BJ (cell line): Measurements from ENCODE around the gene CKAP2. TPM values are rescaled to one million over a fixed set of nuclear protein-coding genes. Genes with fewer than 3 reads are reported as not detected.
"Not testable (repeated sequence)": the region's sequence is repeated elsewhere in the genome, so short reads cannot be mapped to it uniquely, and the experiment has no call there.

ENCODE experiments used
- CTCF ChIA-PET: fragments of 350-600 bp; formaldehyde crosslinking; extraction: SDS; loops from one replicate; lab custom pipeline; 2021; ENCODE audit warnings: antibody characterized with exemption, inconsistent platforms; lab: Yijun Ruan, JAX
- POLR2A ChIA-PET: fragments of 300-600 bp; sonication (Branson Sonifier 250); formaldehyde crosslinking; extraction: SDS; loops from one replicate; lab custom pipeline; 2021; ENCODE audit warnings: antibody characterized with exemption; lab: Charles Lee
- DNase-seq: peaks from one replicate; pipeline ENCODE4 v3.0.0-alpha.2; 2011; ENCODE audit warnings: low read depth
- H3K27me3 ChIP-seq: 2 replicates; pipeline ENCODE4 v1.6.0; 2011; ENCODE audit warnings: low read length; ENCODE audit not compliant: control insufficient read depth, insufficient read depth
- H3K36me3 ChIP-seq: 2 replicates; pipeline ENCODE4 v1.5.1; 2011; ENCODE audit warnings: low read length; ENCODE audit not compliant: control insufficient read depth, insufficient read depth
- H3K4me3 ChIP-seq: 2 replicates; pipeline ENCODE4 v1.5.1; 2011; ENCODE audit warnings: low read depth, mild to moderate bottlenecking, control low read depth, low read length
- polyA plus RNA-seq: library from polyadenylated mRNA; depleted of rRNA; stranded (reverse); fragments of >200 nt; gene quantifications from 2 replicates; pipeline ENCODE4 v1.2.3, GENCODE V29; 2011
- TF ChIP-seq, protein P1 (sequence below): IDR thresholded peaks from 2 replicates; pipeline ENCODE4 v1.5.1; 2011; ENCODE audit warnings: low read depth, mild to moderate bottlenecking, control low read depth, inconsistent platforms, low read length, moderate library complexity; ENCODE audit not compliant: insufficient read depth

Gene CKAP2
- polyA plus RNA-seq, 1 experiment = 9.6 TPM

DNA sequence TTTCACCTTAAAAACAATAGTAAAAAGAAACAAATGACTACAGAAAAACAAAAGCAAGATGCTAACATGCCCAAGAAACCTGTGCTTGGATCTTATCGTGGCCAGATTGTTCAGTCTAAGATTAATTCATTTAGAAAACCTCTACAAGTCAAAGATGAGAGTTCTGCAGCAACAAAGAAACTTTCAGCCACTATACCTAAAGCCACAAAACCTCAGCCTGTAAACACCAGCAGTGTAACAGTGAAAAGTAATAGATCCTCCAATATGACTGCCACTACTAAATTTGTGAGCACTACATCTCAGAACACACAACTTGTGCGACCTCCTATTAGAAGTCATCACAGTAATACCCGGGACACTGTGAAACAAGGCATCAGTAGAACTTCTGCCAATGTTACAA lies 6.0 kb downstream of the CKAP2 start:
- no peak for DNase-seq
- Histone ChIP-seq H3K27me3 (no peaks in the 10 kb centered on the region), H3K4me3 (no peak overlapping the region), H3K36me3 (no peaks in the 10 kb centered on the region; the same call in 1 of the 2 replicates)
- TF ChIP-seq, protein P1, sequence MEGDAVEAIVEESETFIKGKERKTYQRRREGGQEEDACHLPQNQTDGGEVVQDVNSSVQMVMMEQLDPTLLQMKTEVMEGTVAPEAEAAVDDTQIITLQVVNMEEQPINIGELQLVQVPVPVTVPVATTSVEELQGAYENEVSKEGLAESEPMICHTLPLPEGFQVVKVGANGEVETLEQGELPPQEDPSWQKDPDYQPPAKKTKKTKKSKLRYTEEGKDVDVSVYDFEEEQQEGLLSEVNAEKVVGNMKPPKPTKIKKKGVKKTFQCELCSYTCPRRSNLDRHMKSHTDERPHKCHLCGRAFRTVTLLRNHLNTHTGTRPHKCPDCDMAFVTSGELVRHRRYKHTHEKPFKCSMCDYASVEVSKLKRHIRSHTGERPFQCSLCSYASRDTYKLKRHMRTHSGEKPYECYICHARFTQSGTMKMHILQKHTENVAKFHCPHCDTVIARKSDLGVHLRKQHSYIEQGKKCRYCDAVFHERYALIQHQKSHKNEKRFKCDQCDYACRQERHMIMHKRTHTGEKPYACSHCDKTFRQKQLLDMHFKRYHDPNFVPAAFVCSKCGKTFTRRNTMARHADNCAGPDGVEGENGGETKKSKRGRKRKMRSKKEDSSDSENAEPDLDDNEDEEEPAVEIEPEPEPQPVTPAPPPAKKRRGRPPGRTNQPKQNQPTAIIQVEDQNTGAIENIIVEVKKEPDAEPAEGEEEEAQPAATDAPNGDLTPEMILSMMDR = no peak
- ChIA-PET CTCF (interaction anchor here (3.0 kb wide), 1 partner anchor 11 kb away, joined by 13 read pairs; the partner anchor contains the start of gene VPS36), POLR2A (no interaction called here)

DNA sequence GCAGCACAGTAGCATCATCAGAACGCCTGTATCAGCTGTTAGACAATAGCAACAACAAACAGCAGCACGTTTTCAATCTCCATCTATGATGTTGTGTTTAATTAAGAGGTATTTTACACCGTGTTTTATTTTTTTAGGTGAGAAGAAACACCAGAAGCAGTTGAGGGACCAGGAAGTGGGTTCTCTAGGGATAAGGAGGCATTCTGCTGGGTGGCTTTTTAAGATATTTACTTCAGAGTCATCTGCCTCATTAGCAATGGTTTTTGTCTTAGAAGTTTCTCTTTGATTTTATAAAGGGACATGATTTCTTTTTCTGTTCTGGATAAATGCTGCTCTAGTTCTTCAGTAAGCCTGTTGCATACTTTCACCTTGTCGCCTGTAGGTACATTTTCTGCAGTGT lies 8.2 kb downstream of the CKAP2 start:
- Histone ChIP-seq H3K36me3 (no peaks in the 10 kb centered on the region; the same call in 1 of the 2 replicates), H3K27me3 (no peaks in the 10 kb centered on the region), H3K4me3 (no peak overlapping the region)
- ChIA-PET CTCF (interaction anchor here (3.0 kb wide), 1 partner anchor 13 kb away, joined by 13 read pairs; the partner anchor contains the start of gene VPS36), POLR2A (no interaction called here)
- TF ChIP-seq, protein P1 = no peak
- DNase-seq = no peak

DNA sequence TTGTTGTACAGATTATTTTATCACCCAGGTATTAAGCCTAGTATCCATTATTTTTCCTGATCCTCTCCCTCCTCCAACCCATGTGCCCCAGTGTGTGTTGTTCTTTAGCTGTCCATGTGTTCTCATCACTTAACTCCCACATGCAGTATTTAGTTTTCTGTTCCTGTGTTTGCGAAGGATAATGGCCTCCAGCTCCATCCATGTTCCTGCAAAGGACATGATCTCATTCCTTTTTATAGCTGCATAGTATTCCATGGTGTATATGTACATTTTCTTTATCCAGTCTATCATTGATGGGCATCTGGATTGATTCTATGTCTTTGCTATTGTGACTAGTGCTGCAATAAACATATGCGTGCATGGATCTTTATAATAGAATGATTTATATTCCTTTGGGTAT lies 13.2 kb downstream of the CKAP2 start:
- POLR2A ChIA-PET, H3K27me3 ChIP-seq, H3K4me3 ChIP-seq, CTCF ChIA-PET, DNase-seq, H3K36me3 ChIP-seq: not testable (repeated sequence)

DNA sequence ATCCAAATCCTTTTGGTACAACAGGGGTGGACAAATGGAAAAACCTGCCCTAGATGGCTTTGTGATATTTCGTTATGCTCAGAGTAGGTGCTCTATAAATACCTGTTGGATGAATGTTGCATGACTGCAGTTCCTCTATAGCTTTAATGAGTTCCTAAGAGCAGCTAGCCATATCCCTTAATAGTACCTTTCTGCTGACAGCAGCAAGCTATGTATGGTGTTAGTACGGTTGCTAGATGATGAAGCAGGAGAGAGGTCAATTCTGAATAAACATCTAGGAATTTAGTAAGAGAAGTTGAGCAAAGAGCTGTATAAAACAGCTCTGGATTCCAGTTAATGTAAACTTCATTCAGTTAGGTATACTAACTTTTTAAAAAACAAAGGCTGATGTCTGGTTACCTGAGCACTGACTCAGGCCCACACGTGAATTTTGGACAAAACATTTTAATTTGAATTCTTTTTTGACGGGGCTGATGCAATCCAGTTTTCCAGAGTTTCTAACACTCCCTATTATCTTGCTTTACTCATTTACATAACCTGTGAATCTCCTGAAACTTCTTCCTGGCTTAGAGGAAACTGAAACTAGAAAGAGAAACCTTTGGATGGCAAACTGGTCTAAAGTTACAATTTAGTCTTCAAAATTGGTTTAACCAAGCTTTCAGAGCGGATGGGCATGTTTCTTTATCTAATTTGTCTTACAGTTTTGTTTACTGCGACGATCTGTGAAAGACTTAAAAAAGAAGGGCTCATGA lies 25.6 kb downstream of the CKAP2 start:
- H3K4me3 ChIP-seq, H3K27me3 ChIP-seq, POLR2A ChIA-PET, DNase-seq, H3K36me3 ChIP-seq, CTCF ChIA-PET: not testable (repeated sequence)

DNA sequence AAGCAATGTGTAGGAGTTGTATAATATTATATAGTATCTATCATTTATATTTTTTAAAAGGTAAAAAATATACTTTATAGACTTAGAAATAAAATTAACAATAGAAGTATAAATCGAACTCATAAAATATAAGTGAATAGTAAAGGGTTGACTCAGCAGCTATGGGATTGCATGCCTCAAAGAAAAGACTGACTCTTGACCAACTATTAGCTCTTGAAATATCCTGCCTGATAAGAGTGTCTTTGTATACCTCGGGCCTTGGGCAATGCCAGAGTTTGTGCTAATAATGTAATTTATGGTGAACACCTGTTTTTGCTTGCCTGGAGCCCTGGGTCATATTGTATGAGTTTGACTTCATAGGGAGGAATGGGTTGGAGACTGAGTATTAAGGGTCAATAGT lies 31.8 kb downstream of the CKAP2 start:
- POLR2A ChIA-PET, H3K36me3 ChIP-seq, H3K27me3 ChIP-seq, DNase-seq, H3K4me3 ChIP-seq, CTCF ChIA-PET: not testable (repeated sequence)

DNA sequence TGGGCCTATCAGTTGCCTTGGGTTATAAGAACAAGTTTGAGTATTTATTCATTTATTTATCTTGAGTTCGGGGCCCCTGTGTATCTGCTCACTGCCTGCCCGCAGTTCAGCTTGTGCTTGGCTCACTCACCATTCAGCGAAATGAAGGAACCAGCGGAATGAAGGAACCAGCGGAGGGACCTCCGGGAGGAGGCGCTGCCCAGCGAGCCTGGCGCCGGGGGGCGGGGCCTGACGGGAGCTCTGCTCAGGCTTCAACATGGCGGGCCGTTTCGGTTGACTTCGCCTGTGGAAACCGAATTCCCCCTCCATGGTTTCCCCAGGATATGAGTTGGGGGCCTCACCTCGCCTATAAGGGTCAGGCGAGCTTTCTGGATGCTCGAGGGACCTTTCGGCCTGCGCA lies 33.5 kb downstream of the CKAP2 start:
- H3K27me3 ChIP-seq, CTCF ChIA-PET, H3K36me3 ChIP-seq, POLR2A ChIA-PET, H3K4me3 ChIP-seq, DNase-seq: not testable (repeated sequence)

DNA sequence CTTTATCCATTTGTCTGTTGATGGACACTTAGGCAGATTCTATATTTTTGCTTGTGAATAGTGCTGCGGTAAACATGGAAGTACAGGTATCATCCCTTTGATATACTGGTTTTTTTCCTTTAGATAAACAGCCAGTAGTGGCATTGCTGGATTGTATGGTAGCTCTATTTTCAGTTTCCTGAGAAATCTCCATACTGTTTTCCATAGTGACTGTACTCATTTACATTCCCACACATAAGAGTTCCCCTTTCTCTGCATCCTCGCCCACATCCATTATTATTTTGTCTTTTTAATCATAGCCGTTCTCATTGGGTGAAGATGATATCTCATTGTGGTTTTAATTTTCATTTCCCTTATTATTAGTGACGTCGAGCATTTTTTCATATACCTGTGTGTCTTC lies 35.7 kb downstream of the CKAP2 start:
- H3K36me3 ChIP-seq, CTCF ChIA-PET: not testable (repeated sequence)

DNA sequence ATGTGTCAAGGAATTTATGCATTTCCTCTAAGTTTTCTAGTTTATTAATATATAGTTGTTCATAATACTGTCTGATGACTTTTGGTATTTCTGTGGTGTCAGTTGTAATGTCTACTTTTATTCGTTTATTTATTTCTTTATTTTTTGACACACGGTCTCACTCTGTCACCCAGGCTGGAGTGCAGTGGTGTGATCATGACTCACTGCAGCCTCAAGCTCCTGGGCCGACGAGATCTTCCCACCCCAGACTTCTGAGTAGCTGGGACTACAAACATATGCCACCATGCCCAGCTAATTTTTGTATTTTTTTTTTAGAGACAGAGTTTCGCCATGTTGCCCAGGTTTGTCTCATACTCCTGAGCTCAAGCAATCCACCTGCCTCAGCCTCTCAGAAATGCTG lies 39.0 kb downstream of the CKAP2 start:
- CTCF ChIA-PET, DNase-seq, H3K27me3 ChIP-seq, POLR2A ChIA-PET, H3K4me3 ChIP-seq, H3K36me3 ChIP-seq: not testable (repeated sequence)

More for the DNA sequence above, 35.7 kb downstream of the CKAP2 start:
- POLR2A ChIA-PET, DNase-seq, H3K27me3 ChIP-seq, H3K4me3 ChIP-seq: not testable (repeated sequence)

DNA sequence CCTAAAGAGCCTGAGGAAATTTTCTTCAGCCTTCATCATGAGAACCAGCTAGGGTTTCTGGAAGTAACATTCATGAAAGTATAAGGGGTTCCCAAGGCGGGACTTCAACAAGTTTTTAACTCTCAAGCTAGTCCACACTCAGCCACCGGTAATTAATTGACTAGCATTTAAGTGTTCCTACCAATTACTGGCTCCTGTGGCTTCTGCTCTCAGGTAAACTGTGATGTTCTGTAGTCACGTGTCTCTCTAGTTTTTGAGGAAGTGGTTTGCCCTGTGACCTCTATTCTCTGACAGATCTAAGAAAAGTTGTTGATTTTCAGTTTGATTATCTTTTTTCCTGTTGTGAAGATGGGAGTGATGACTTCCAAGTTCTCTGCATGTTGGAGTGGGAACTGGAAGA lies 42.7 kb downstream of the CKAP2 start:
- CTCF ChIA-PET, DNase-seq, H3K36me3 ChIP-seq, H3K4me3 ChIP-seq, POLR2A ChIA-PET, H3K27me3 ChIP-seq: not testable (repeated sequence)

DNA sequence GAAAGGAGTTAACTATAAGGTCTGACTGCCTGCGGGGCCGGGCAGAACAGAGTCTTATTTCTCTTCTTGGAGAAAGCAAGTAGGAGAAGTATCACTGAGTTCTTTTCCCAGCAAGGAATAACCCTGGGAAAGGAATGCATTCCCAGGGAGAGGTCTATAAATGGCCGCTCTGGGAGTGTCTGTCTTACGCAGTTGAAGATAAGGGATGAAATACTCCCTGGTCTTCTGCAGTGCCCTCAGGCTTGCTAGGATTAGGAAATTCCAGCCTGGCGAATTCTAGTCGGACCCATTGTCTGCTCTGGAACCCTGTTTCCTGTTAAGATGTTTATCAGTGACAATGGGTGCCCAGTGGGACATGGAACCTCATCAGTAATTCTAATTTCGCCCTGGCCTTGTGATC lies 47.0 kb downstream of the CKAP2 start:
- H3K27me3 ChIP-seq, POLR2A ChIA-PET, CTCF ChIA-PET, H3K36me3 ChIP-seq, DNase-seq, H3K4me3 ChIP-seq: not testable (repeated sequence)

DNA sequence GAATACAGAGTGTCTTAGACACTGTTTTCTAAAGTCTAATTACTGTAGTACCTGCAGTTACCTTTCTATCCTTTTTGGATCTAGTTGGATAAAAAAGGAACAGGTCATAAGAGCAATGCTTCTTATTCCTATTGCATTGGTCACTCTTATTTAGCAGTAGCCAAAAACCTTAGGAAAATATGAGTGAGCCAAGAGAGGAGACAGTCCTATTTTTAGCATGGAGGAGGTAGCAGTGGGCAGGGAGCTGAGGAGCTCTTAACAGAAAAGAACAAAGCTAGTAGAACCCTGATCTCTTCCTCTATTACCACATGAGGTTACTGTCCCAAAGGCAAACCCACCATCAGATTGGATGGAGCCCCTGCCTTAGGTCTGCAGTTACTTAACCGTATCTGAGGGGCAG lies 50.6 kb downstream of the CKAP2 start:
- H3K27me3 ChIP-seq, H3K36me3 ChIP-seq, POLR2A ChIA-PET, CTCF ChIA-PET, H3K4me3 ChIP-seq, DNase-seq: not testable (repeated sequence)
